H1 (cell line): ENCODE measurements around the gene TGFBR1. TPM values are rescaled to one million over a fixed set of nuclear protein-coding genes. Genes with fewer than 3 reads are reported as not detected.

Source experiments
- CTCF ChIA-PET: fragments of 300-600 bp; sonication (Branson Sonifier 250); formaldehyde crosslinking; loops from one replicate; lab custom pipeline; 2021; ENCODE audit not compliant: partially characterized antibody; lab: Charles Lee
- POLR2A ChIA-PET: fragments of 300-600 bp; sonication (Branson Sonifier 250); formaldehyde crosslinking; loops from one replicate; lab custom pipeline; 2021; ENCODE audit warnings: inconsistent platforms; ENCODE audit not compliant: partially characterized antibody; lab: Charles Lee
- DNase-seq, 2 experiments: peaks; one replicate each; pipeline versions ENCODE4 v3.0.0 to v3.0.0-alpha.2; 2010 to 2022; ENCODE audit warnings: low spot score in 2 of 2, low read depth in 1 of 2, mixed read lengths in 1 of 2
- FAIRE-seq: peaks from 2 replicates; lab custom pipeline; 2011; peaks lifted over from hg19 to GRCh38; lab: Jason Lieb, UNC
- H2AFZ ChIP-seq: 2 replicates; pipeline ENCODE4 v1.8.1; 2012; ENCODE audit warnings: low read length, inconsistent platforms
- H2AK5ac ChIP-seq: 2 replicates; pipeline ENCODE4 v1.6.1; 2013; ENCODE audit warnings: low read depth, low read length
- H2BK120ac ChIP-seq: replicated peaks from 2 replicates; pipeline ENCODE3; 2013; ENCODE audit warnings: low read depth, low read length, inconsistent platforms
- H2BK12ac ChIP-seq: 2 replicates; pipeline ENCODE4 v1.6.1; 2013; ENCODE audit warnings: low read depth, low read length
- H2BK15ac ChIP-seq: 2 replicates; pipeline ENCODE4 v1.6.1; 2013; ENCODE audit warnings: low read length
- H2BK20ac ChIP-seq: 2 replicates; pipeline ENCODE4 v1.6.1; 2013; ENCODE audit warnings: low read length
- H2BK5ac ChIP-seq: 2 replicates; pipeline ENCODE4 v1.6.1; 2013; ENCODE audit warnings: low read depth, low read length
- H3K14ac ChIP-seq: 2 replicates; pipeline ENCODE4 v1.6.1; 2013; ENCODE audit warnings: inconsistent platforms; ENCODE audit not compliant: insufficient read length
- H3K18ac ChIP-seq: 2 replicates; pipeline ENCODE4 v1.6.1; 2013; ENCODE audit warnings: low read length; ENCODE audit errors: extremely low read depth
- H3K23ac ChIP-seq: 2 replicates; pipeline ENCODE4 v1.6.1; 2013; ENCODE audit warnings: inconsistent platforms; ENCODE audit not compliant: insufficient read length
- H3K23me2 ChIP-seq: 2 replicates; pipeline ENCODE4 v1.6.1; 2013; ENCODE audit warnings: low read depth, low read length
- H3K27ac ChIP-seq: 2 replicates; pipeline ENCODE4 v1.6.1; 2011; ENCODE audit warnings: low read depth, low read length, inconsistent platforms
- H3K27me3 ChIP-seq, 4 experiments: replicated peaks in 1 of 4; 1 replicate in 1 of 4; 2 replicates in 3 of 4; pipeline versions ENCODE4 v1.6.1 to v1.8.1; 2011 to 2013; ENCODE audit warnings: low read length in 3 of 4, mild to moderate bottlenecking in 3 of 4, inconsistent platforms in 2 of 4, mixed read lengths in 2 of 4, moderate library complexity in 1 of 4; ENCODE audit not compliant: control insufficient read depth in 3 of 4, insufficient read depth in 3 of 4; ENCODE audit errors: extremely low read depth in 1 of 4
- H3K36me3 ChIP-seq, 4 experiments: 2 replicates each; pipeline versions ENCODE4 v1.6.1 to v1.8.1; 2011 to 2013; ENCODE audit warnings: mild to moderate bottlenecking in 4 of 4, low read length in 3 of 4, moderate library complexity in 2 of 4, control low read depth in 1 of 4, inconsistent platforms in 1 of 4; ENCODE audit not compliant: insufficient read depth in 4 of 4, control insufficient read depth in 2 of 4
- H3K4ac ChIP-seq: replicated peaks from 2 replicates; pipeline ENCODE3; 2013; ENCODE audit warnings: low read length, low read depth, mixed read lengths, inconsistent platforms; ENCODE audit not compliant: insufficient read length
- H3K4me1 ChIP-seq, 4 experiments: replicated peaks in 1 of 4; 1 replicate in 1 of 4; 2 replicates in 3 of 4; pipeline versions ENCODE4 v1.6.1 to v1.8.1; 2011 to 2013; ENCODE audit warnings: low read length in 3 of 4, inconsistent platforms in 2 of 4, mixed read lengths in 1 of 4; ENCODE audit not compliant: insufficient read depth in 4 of 4, control insufficient read depth in 3 of 4
- H3K4me2 ChIP-seq, 2 experiments: 2 replicates each; pipeline versions ENCODE4 v1.6.1 to v1.8.1; 2011 to 2013; ENCODE audit warnings: low read depth in 2 of 2, low read length in 2 of 2, control low read depth in 1 of 2, inconsistent platforms in 1 of 2, mild to moderate bottlenecking in 1 of 2; ENCODE audit not compliant: insufficient read depth in 1 of 2
- H3K4me3 ChIP-seq, 4 experiments: fragments of 200-600, 300-600 bp in 1 of 4; sonication (generic), shearing (Covaris generic), sonication (Bioruptor Twin) in 1 of 4; 2 replicates each; pipeline versions ENCODE4 v1.5.1 to v1.8.1; 2011 to 2016; ENCODE audit warnings: low read length in 4 of 4, low read depth in 3 of 4, control low read depth in 2 of 4, inconsistent platforms in 2 of 4, mild to moderate bottlenecking in 2 of 4, mixed read lengths in 1 of 4, moderate library complexity in 1 of 4; ENCODE audit not compliant: insufficient read depth in 2 of 4; ENCODE audit errors: extremely low read depth in 1 of 4
- H3K56ac ChIP-seq: replicated peaks from 2 replicates; pipeline ENCODE3; 2013; ENCODE audit warnings: low read depth, mild to moderate bottlenecking, mixed read lengths, low read length, inconsistent platforms; ENCODE audit not compliant: insufficient read length
- H3K79me1 ChIP-seq: 2 replicates; pipeline ENCODE4 v1.6.1; 2013; ENCODE audit warnings: low read depth, low read length, control low read depth
- H3K79me2 ChIP-seq, 2 experiments: 2 replicates each; pipeline versions ENCODE4 v1.6.1 to v1.8.1; 2012 to 2013; ENCODE audit warnings: low read length in 2 of 2, mild to moderate bottlenecking in 2 of 2, inconsistent platforms in 1 of 2; ENCODE audit not compliant: insufficient read depth in 2 of 2, control insufficient read depth in 1 of 2
- H3K9ac ChIP-seq, 4 experiments: replicated peaks in 1 of 4; 1 replicate in 1 of 4; 2 replicates in 3 of 4; pipeline versions ENCODE4 v1.6.1 to v1.8.1; 2011 to 2013; ENCODE audit warnings: low read depth in 3 of 4, low read length in 3 of 4, control low read depth in 2 of 4, mild to moderate bottlenecking in 2 of 4, moderate library complexity in 2 of 4, inconsistent platforms in 1 of 4; ENCODE audit errors: extremely low read depth in 1 of 4
- H3K9me3 ChIP-seq, 2 experiments: 2 replicates each; pipeline versions ENCODE4 v1.6.1 to v1.8.1; 2012 to 2013; ENCODE audit warnings: mild to moderate bottlenecking in 2 of 2, moderate library complexity in 2 of 2, control low read depth in 1 of 2, inconsistent platforms in 1 of 2, low read depth in 1 of 2, low read length in 1 of 2, mixed read lengths in 1 of 2; ENCODE audit not compliant: insufficient read depth in 2 of 2
- H4K20me1 ChIP-seq, 2 experiments: replicated peaks in 1 of 2; 2 replicates each; pipeline versions ENCODE3 to v1.8.1; 2011 to 2013; ENCODE audit warnings: inconsistent platforms in 2 of 2, low read length in 2 of 2, mild to moderate bottlenecking in 1 of 2; ENCODE audit not compliant: insufficient read depth in 2 of 2, control insufficient read depth in 1 of 2
- H4K5ac ChIP-seq: 2 replicates; pipeline ENCODE4 v1.6.1; 2013; ENCODE audit warnings: low read length, low read depth, mixed read lengths, inconsistent platforms; ENCODE audit not compliant: insufficient read length
- H4K8ac ChIP-seq: 2 replicates; pipeline ENCODE4 v1.8.0; 2013; ENCODE audit warnings: mild to moderate bottlenecking, moderate library complexity, low read length, inconsistent platforms; ENCODE audit not compliant: insufficient read depth; ENCODE audit errors: extremely low read depth
- H4K91ac ChIP-seq: replicated peaks from 2 replicates; pipeline ENCODE3; 2013; ENCODE audit warnings: low read length, mixed read lengths, inconsistent platforms; ENCODE audit not compliant: insufficient read length
- ASH2L ChIP-seq: fragments of 200-600, 300-600 bp; sonication (generic); IDR thresholded peaks from one replicate; pipeline ENCODE4 v1.7.1; 2017; ENCODE audit warnings: low read length
- EP300 ChIP-seq, 2 experiments: IDR thresholded peaks; 1 replicate in 1 of 2; 2 replicates in 1 of 2; pipeline ENCODE4 v1.6.1; 2011 to 2012; ENCODE audit warnings: low read depth in 2 of 2, low read length in 2 of 2, mild to moderate bottlenecking in 2 of 2, borderline replicate concordance in 1 of 2, inconsistent platforms in 1 of 2, moderate library complexity in 1 of 2
- GTF2F1 ChIP-seq: IDR thresholded peaks from 2 replicates; pipeline ENCODE4 v1.6.1; 2012; ENCODE audit warnings: low read depth, low read length, improper control_type of control experiment, borderline replicate concordance
- JUND ChIP-seq: IDR thresholded peaks from 2 replicates; pipeline ENCODE4 v1.6.1; 2011; ENCODE audit warnings: mild to moderate bottlenecking, improper control_type of control experiment, low read length
- KDM5A ChIP-seq: fragments of 200-600 bp; IDR thresholded peaks from 2 replicates; pipeline ENCODE4 v1.7.1; 2012; ENCODE audit warnings: mild to moderate bottlenecking, low read length, inconsistent platforms, mixed read lengths
- POLR2A ChIP-seq, 2 experiments: IDR thresholded peaks; 1 replicate in 1 of 2; 2 replicates in 1 of 2; pipeline ENCODE4 v1.6.1; 2011; ENCODE audit warnings: low read depth in 2 of 2, low read length in 2 of 2, mild to moderate bottlenecking in 2 of 2; ENCODE audit errors: control extremely low read depth in 1 of 2
- POLR2AphosphoS5 ChIP-seq: IDR thresholded peaks from 2 replicates; pipeline ENCODE4 v1.6.1; 2011; ENCODE audit warnings: low read depth, low read length
- POU5F1 ChIP-seq: IDR thresholded peaks from 2 replicates; pipeline ENCODE4 v1.6.1; 2011; ENCODE audit warnings: low read depth, mild to moderate bottlenecking, low read length, moderate library complexity
- RNF2 ChIP-seq: fragments of 200-900, 300-1000 bp; sonication (generic); IDR thresholded peaks from 2 replicates; pipeline ENCODE4 v1.7.1; 2016; ENCODE audit warnings: borderline replicate concordance, low read depth, mild to moderate bottlenecking, antibody characterized with exemption, low read length; ENCODE audit not compliant: poor library complexity, severe bottlenecking; ENCODE audit errors: missing control alignments
- SUZ12 ChIP-seq: fragments of 200-600 bp; sonication (generic); IDR thresholded peaks from 2 replicates; pipeline ENCODE4 v1.6.1; 2012; ENCODE audit warnings: mild to moderate bottlenecking, inconsistent platforms, low read length, moderate library complexity, mixed read lengths
- TCF12 ChIP-seq: IDR thresholded peaks from 2 replicates; pipeline ENCODE4 v1.6.1; 2011; ENCODE audit warnings: low read depth, mild to moderate bottlenecking, low read length
- TEAD4 ChIP-seq: IDR thresholded peaks from 2 replicates; pipeline ENCODE4 v1.6.1; 2012; ENCODE audit warnings: low read depth, low read length, inconsistent platforms, mixed read lengths
- USF2 ChIP-seq: IDR thresholded peaks from 2 replicates; pipeline ENCODE4 v1.6.1; 2011; ENCODE audit warnings: low read length, improper control_type of control experiment
- ZNF274 ChIP-seq: IDR thresholded peaks from 2 replicates; pipeline ENCODE4 v1.7.0; 2012; ENCODE audit warnings: low read length, borderline replicate concordance; ENCODE audit errors: extremely low read depth
- WGBS, 2 experiments: shearing (Covaris generic) in 1 of 2; methylation state at CpG; one replicate each; pipeline versions ENCODE4 v1.1.6 to v1.1.7; 2013 to 2015; ENCODE audit warnings: low lambda C conversion rate in 2 of 2, mixed read lengths in 2 of 2, inconsistent platforms in 1 of 2, low coverage in 1 of 2, missing lambda C conversion rate in 1 of 2; ENCODE audit not compliant: insufficient replicate concordance in 2 of 2, insufficient coverage in 1 of 2, insufficient read length in 1 of 2; ENCODE audit errors: extremely low coverage in 1 of 2, missing lambda C conversion rate in 1 of 2; 5-methylcytosine and 5-hydroxymethylcytosine counted together
- polyA plus RNA-seq, 7 experiments: library from polyadenylated mRNA; depleted of rRNA in 3 of 7; stranded (reverse) in 5 of 7; unstranded in 2 of 7; fragments of >200 nt in 5 of 7; fragments of 200-250 nt in 2 of 7; gene quantifications; 1 replicate in 5 of 7; 2 replicates in 1 of 7; 4 replicates in 1 of 7; pipeline versions ENCODE4 v1.2.1 to v1.2.3, GENCODE V29; 2011 to 2013; ENCODE audit warnings: missing spikeins in 2 of 7, mixed read lengths in 2 of 7
- total RNA-seq: library from RNA; stranded (reverse); fragmentation: NEBNext Ultra II Directional; extraction: Animal tissue kit (Norgen Biotek cat#: 25700); gene quantifications from 2 replicates; pipeline ENCODE4 v1.2.1, GENCODE V29; 2021

TGFBR1 gene
- total and polyA plus RNA-seq, 2 of the 8 experiments (the other 6 are each of a cell fraction or from before 2014, with no cell fraction given): 16.8 to 52.4 TPM

- no peak overlapping the region for H2BK120ac ChIP-seq
- no peak overlapping the region for H2BK5ac ChIP-seq
- H4K5ac ChIP-seq: no peak overlapping the region
- H2BK20ac ChIP-seq: no peak overlapping the region
- H2BK12ac ChIP-seq: no peak overlapping the region
- H3K79me1 ChIP-seq: no peaks in the 10 kb centered on the region
- FAIRE-seq (no peak), DNase-seq (no peak)
- no peaks in the 10 kb centered on the region for H3K4me1 ChIP-seq
- H2AK5ac ChIP-seq: no peak overlapping the region
- ChIA-PET POLR2A (no interaction called here), CTCF (no interaction called here)
- no peak overlapping the region for H2AFZ ChIP-seq
- H3K23ac ChIP-seq: no peak overlapping the region
- H3K23me2 ChIP-seq: no peaks in the 10 kb centered on the region
- no peak overlapping the region for H4K8ac ChIP-seq
- H3K9me3 ChIP-seq: no peaks in the 10 kb centered on the region
- H3K4me2 ChIP-seq: no peak overlapping the region
- H3K27me3 ChIP-seq: no peaks in the 10 kb centered on the region; a peak in 1 of 7 replicates
- H3K14ac ChIP-seq: no peak overlapping the region
- no peaks in the 10 kb centered on the region for H4K20me1 ChIP-seq
- no peak overlapping the region for H2BK15ac ChIP-seq
- no peak overlapping the region for H3K18ac ChIP-seq
- H4K91ac ChIP-seq: no peak overlapping the region
- no peak overlapping the region for H3K4me3 ChIP-seq
- WGBS, 2 experiments: 89% methylated on average over 1 of the region's 1 CpG; no CpG with 5 or more reads in 1 of the 2 experiments
- no peak overlapping the region for H3K56ac ChIP-seq
- no peak overlapping the region for H3K9ac ChIP-seq
- H3K79me2 ChIP-seq: no peaks in the 10 kb centered on the region
- H3K36me3 ChIP-seq: no peaks in the 10 kb centered on the region
- no peak overlapping the region for H3K4ac ChIP-seq
- H3K27ac ChIP-seq: no peak overlapping the region
- TF ChIP-seq JUND (no peak), POU5F1 (no peak), USF2 (no peak), TEAD4 (no peak), GTF2F1 (no peak), ZNF274 (no peak), POLR2AphosphoS5 (no peak), POLR2A (IDR thresholded peaks at IDR 0.05; ENCODE audit: control extremely low read depth in 1 of 2, low read depth in 2 of 2, low read length in 2 of 2) (no peak), RNF2 (no peak), KDM5A (no peak), EP300 (IDR thresholded peaks at IDR 0.05; ENCODE audit: borderline replicate concordance in 1 of 2, low read depth in 2 of 2, low read length in 2 of 2) (no peak), SUZ12 (no peak), ASH2L (no peak), TCF12 (no peak)
Observed at GRCh38 chr9:99062549-99062948, 42.4 kb upstream of the TGFBR1 start.
